GM21723 (cell line): Measurements from ENCODE around the gene CP.

ENCODE experiments used
- ATAC-seq: cut with Tn5 transposase; IDR thresholded peaks from one replicate; pipeline ENCODE4 v1.9.1; 2021; ENCODE audit warnings: mild to moderate bottlenecking, moderate library complexity; ENCODE audit not compliant: unreplicated experiment

The CP gene

DNA sequence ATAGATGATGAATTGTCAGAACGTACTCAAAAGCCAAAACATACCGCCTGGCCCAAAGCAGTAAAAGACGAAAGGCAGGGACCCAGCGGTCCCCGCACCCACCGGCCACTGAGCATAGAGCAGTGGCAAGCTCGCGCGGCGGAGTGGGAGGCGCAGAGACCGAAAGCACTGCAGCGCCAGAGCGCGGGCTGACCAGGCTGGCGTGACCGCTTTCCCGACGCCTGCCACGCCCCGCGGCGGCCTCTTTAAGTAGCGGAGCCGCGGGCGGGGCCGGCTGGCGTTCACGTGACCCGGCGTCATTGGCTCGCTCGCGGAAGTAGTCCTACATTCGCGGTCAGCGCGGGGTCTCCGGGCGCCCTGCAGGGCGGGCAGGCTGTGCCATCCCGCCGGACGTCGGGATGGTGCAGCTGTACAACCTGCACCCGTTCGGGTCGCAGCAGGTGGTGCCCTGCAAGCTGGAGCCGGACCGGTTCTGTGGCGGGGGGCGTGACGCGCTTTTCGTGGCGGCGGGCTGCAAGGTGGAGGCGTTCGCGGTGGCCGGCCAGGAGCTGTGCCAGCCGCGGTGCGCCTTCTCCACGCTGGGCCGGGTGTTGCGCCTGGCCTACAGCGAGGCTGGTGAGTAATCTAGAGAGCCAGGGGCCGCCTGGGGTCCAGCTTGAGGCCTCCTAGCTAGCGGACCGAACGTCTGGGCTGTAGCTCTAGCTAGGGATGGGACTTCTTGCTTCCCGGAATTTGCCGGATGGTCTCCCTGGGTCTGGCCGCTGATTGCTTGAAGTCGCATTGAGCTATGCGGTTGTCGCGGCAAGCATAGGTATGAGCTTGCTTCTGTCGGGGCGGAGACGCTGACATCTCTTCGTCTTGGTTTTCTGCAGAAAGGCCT lies 92.1 kb downstream of the CP start, which contains the start of gene HPS3:
HPS3 (plus strand) TSS at position 313 of the 880 bp plus-strand sequence; CDS start at position 399, 86 bp downstream.
- peak; percentile 94 for ATAC-seq

DNA sequence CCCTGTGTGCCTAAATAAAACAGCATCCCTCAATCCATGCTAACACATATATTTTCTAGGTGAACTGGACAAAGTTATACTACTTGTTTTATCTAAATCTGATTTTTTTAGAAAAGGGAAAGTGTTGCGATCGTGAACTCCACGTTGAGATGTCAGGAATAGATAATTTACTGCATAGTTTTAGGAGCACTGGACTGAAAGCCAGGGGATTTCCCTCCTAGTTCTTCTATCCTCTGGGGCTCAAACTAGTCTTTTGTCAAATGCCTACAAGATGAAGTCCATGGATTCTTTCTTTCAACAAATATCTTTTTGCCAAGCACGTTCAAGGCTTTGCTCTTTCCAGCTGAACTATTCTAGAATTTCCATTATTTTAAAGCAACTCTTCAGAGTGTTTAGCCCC lies 92.8 kb downstream of the CP start:
- peak; percentile 9 for ATAC-seq

GRCh38 chr3:149122721-149123578 lies 98.7 kb downstream of the CP start:
- no peak for ATAC-seq
